OCI-LY7 (cell line): ENCODE measurements around the gene VAV1. TPM values are rescaled to one million over a fixed set of nuclear protein-coding genes. Genes with fewer than 3 reads are reported as not detected.

ENCODE experiments used
- BruUV-seq: library from RNA; stranded (reverse); fragments of 400-500 nt; replicated peaks from 2 replicates; lab custom pipeline; 2021; lab: Mats Ljungman, UMichigan
- CTCF ChIA-PET: fragments of 300-600 bp; sonication (Branson Sonifier 250); formaldehyde crosslinking; loops from one replicate; lab custom pipeline; 2022; ENCODE audit warnings: antibody characterized with exemption; ENCODE audit not compliant: unreplicated experiment; lab: Charles Lee
- POLR2A ChIA-PET: fragments of 300-600 bp; sonication (Branson Sonifier 250); formaldehyde crosslinking; loops from one replicate; lab custom pipeline; 2022; ENCODE audit warnings: antibody characterized with exemption; lab: Charles Lee
- DNase-seq: peaks from one replicate; pipeline ENCODE4 v3.0.0-alpha.2; 2015; ENCODE audit warnings: low spot score
- H2AFZ ChIP-seq: fragments of 200-600 bp; sonication (generic), shearing (Covaris generic); 2 replicates; pipeline ENCODE4 v1.6.1; 2014; ENCODE audit warnings: mild to moderate bottlenecking, antibody characterized with exemption, low read length, moderate library complexity
- H3K27ac ChIP-seq: fragments of 200-600 bp; sonication (generic); 2 replicates; pipeline ENCODE4 v1.5.1; 2014; ENCODE audit warnings: mixed run types, low read depth, mild to moderate bottlenecking, moderate library complexity, low read length, inconsistent platforms; ENCODE audit not compliant: poor library complexity, severe bottlenecking
- H3K36me3 ChIP-seq: fragments of 200-600 bp; sonication (generic); 2 replicates; pipeline ENCODE4 v1.6.1; 2014; ENCODE audit warnings: mild to moderate bottlenecking, antibody characterized with exemption, low read length, moderate library complexity, mixed read lengths; ENCODE audit not compliant: insufficient read depth
- H3K4me1 ChIP-seq: fragments of 200-600 bp; sonication (generic); 2 replicates; pipeline ENCODE4 v1.5.1; 2014; ENCODE audit warnings: mild to moderate bottlenecking, low read length; ENCODE audit not compliant: insufficient read depth, poor library complexity, severe bottlenecking
- H3K4me2 ChIP-seq: fragments of 200-600 bp; sonication (generic); 2 replicates; pipeline ENCODE4 v1.6.1; 2014; ENCODE audit warnings: mild to moderate bottlenecking, low read length
- H3K4me3 ChIP-seq: fragments of 200-600 bp; sonication (generic); 2 replicates; pipeline ENCODE4 v1.5.1; 2014; ENCODE audit warnings: mild to moderate bottlenecking, low read depth, low read length; ENCODE audit not compliant: poor library complexity, severe bottlenecking
- H3K79me2 ChIP-seq: fragments of 200-600 bp; sonication (generic); 2 replicates; pipeline ENCODE4 v1.6.1; 2016; ENCODE audit warnings: low read depth, mild to moderate bottlenecking, low read length, moderate library complexity, mixed read lengths; ENCODE audit not compliant: insufficient read depth
- H3K9me2 ChIP-seq: fragments of 200-600 bp; sonication (generic); 2 replicates; pipeline ENCODE4 v1.6.1; 2016; ENCODE audit warnings: mild to moderate bottlenecking, low read length, mixed read lengths; ENCODE audit not compliant: insufficient read depth
- H3K9me3 ChIP-seq: fragments of 200-600 bp; sonication (generic); 2 replicates; pipeline ENCODE4 v1.6.1; 2014; ENCODE audit warnings: mild to moderate bottlenecking, mixed run types, low read length, mixed read lengths
- H4K20me1 ChIP-seq: fragments of 200-600 bp; sonication (generic); 2 replicates; pipeline ENCODE4 v1.6.1; 2014; ENCODE audit warnings: mild to moderate bottlenecking, antibody characterized with exemption, low read length, moderate library complexity, mixed read lengths; ENCODE audit not compliant: insufficient read depth
- EZH2phosphoT487 ChIP-seq: fragments of 200-600 bp; sonication (generic); IDR thresholded peaks from 2 replicates; pipeline ENCODE4 v1.6.1; 2018; ENCODE audit warnings: low read depth, borderline replicate concordance, mild to moderate bottlenecking, mixed run types, antibody characterized with exemption, low read length, moderate library complexity, mixed read lengths
- intact Hi-C: fragments of 100-400 bp; cut with micrococcal nuclease; formaldehyde crosslinking; loops from one replicate; pipeline ENCODE4 v1.10.0; 2022; ENCODE audit not compliant: unreplicated experiment
- total RNA-seq, 2 experiments: library from RNA; depleted of rRNA in 1 of 2; stranded (reverse); fragments of >200 nt in 1 of 2; shearing (Covaris generic) in 1 of 2; gene quantifications; 2 replicates each; pipeline ENCODE4 v1.2.3, GENCODE V29; 2014 to 2022
- TF ChIP-seq, protein P1 (sequence below): fragments of 200-600 bp; sonication (generic); conservative IDR thresholded peaks from 2 replicates; pipeline ENCODE4 v1.5.1; 2014; ENCODE audit warnings: mild to moderate bottlenecking, antibody characterized with exemption, low read length, moderate library complexity, mixed read lengths

VAV1 gene
- total RNA-seq, 2 experiments from 2014 or later, result 90.7 to 107 TPM

DNA sequence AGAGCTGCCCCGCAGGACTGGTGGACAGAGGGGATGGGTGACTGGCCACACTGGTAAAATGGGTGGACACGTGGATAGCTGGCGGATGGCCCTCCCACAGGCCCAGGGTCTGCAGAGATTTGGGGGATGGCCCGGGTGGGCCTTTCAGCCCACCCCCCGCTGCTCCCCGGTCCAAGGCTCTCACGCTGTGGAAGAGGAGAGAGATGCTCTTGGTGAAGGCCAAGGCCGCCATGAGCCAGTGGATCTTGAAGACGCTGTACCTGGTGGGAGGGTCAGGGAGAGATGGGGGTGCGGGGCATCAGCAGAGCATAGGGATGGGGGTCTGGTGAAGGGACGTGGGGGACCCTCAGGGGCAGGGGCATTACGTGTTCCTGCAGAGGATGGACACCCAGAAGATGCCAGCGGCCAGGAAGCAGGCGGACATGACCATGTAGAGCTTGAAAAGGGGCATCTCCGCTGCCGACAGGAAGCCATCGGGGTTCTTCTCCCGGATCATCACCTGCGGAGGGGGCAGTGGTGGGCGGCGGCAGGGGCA lies 39.6 kb upstream of the VAV1 start:
- TF ChIP-seq, protein P1, sequence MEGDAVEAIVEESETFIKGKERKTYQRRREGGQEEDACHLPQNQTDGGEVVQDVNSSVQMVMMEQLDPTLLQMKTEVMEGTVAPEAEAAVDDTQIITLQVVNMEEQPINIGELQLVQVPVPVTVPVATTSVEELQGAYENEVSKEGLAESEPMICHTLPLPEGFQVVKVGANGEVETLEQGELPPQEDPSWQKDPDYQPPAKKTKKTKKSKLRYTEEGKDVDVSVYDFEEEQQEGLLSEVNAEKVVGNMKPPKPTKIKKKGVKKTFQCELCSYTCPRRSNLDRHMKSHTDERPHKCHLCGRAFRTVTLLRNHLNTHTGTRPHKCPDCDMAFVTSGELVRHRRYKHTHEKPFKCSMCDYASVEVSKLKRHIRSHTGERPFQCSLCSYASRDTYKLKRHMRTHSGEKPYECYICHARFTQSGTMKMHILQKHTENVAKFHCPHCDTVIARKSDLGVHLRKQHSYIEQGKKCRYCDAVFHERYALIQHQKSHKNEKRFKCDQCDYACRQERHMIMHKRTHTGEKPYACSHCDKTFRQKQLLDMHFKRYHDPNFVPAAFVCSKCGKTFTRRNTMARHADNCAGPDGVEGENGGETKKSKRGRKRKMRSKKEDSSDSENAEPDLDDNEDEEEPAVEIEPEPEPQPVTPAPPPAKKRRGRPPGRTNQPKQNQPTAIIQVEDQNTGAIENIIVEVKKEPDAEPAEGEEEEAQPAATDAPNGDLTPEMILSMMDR, result no peak
- no peak for TF ChIP-seq EZH2phosphoT487
- no peaks in the 10 kb centered on the region for H3K9me2 ChIP-seq
- no peaks in the 10 kb centered on the region for H4K20me1 ChIP-seq
- H3K4me1 ChIP-seq, result peaks cover 24% of the 10 kb centered on the region
- H3K79me2 ChIP-seq, result peaks cover 13% of the 10 kb centered on the region; the same call in 1 of the 2 replicates
- no peak overlapping the region for H3K4me3 ChIP-seq
- intact Hi-C loops, result no loop called here
- H2AFZ ChIP-seq, result no peak overlapping the region
- H3K9me3 ChIP-seq, result no peaks in the 10 kb centered on the region
- ChIA-PET CTCF (no interaction called here), POLR2A (no interaction called here)
- BruUV-seq, result no TSS peak
- DNase-seq, result no peak
- H3K36me3 ChIP-seq, result no peaks in the 10 kb centered on the region; the same call in 1 of the 2 replicates
- H3K27ac ChIP-seq, result no peak overlapping the region
- H3K4me2 ChIP-seq, result no peak overlapping the region

DNA sequence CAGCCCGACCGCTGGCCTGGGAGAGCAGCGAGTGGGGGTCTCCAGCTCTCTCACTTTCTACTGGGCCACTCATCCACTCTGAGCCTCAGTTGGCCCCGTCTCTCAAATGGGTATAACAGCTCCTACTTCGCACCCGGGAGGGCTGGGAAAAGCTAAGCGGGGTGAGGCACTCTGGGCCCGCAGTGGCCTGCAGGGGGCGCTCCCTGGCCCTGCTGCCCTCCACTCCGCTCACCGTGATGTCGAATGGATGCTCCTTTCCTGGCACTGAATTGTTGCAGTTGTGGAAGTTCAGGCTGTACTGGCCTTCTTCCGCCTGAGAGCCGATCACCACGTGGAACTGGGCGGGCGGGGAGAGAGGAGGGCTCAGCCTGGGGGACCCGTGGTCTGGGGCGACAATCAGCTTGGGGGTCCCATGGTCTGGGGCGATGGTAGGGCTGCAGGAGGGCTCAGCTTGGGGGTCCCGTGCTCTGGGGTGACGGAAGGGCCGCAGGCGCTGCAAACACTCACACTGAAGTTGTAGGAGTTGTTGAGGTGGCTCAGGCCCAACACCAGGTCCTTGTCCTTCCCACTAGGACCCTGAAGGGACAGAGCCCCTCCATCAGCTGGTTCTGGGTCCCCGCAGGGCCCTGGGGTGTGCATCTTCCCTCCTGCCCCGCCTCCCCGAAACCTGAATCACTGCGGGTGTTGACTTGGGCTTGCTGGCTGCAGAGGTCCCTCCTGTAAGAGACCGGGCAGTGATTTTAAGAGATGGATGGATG lies 39.0 kb upstream of the VAV1 start:
- no peak overlapping the region for H3K4me3 ChIP-seq
- peaks cover 13% of the 10 kb centered on the region; the same call in 1 of the 2 replicates for H3K79me2 ChIP-seq
- no TSS peak for BruUV-seq
- no peaks in the 10 kb centered on the region for H3K9me3 ChIP-seq
- ChIA-PET CTCF (no interaction called here), POLR2A (no interaction called here)
- no peak overlapping the region for H3K4me2 ChIP-seq
- no peaks in the 10 kb centered on the region; the same call in 1 of the 2 replicates for H3K36me3 ChIP-seq
- peaks cover 24% of the 10 kb centered on the region for H3K4me1 ChIP-seq
- intact Hi-C loops, result no loop called here
- no peak overlapping the region for H2AFZ ChIP-seq
- H3K9me2 ChIP-seq, result no peaks in the 10 kb centered on the region
- no peaks in the 10 kb centered on the region for H4K20me1 ChIP-seq
- no peak overlapping the region for H3K27ac ChIP-seq
- DNase-seq, result peak; percentile 45
- no peak for TF ChIP-seq EZH2phosphoT487
- TF ChIP-seq, protein P1, result peak; percentile 86
